Fibroblast of lung (primary cell): ENCODE measurements around the gene TMEM132D.

ENCODE experiments used
- CTCF ChIP-seq, 2 donors: IDR thresholded peaks in 1 of 2; conservative IDR thresholded peaks in 1 of 2; 1 replicate in 1 of 2; 2 replicates in 1 of 2; pipeline ENCODE4 v1.5.1; 2011 to 2012; ENCODE audit warnings: low read length in 2 of 2, control low read depth in 1 of 2, inconsistent platforms in 1 of 2, low read depth in 1 of 2, mild to moderate bottlenecking in 1 of 2
- EZH2 ChIP-seq: IDR thresholded peaks from 2 replicates; pipeline ENCODE4 v1.5.1; 2012; ENCODE audit warnings: low read length, control low read depth, mild to moderate bottlenecking; ENCODE audit errors: missing control alignments

GRCh38 chr12:129776977-129777667 lies 126.7 kb downstream of the TMEM132D start:
- TF ChIP-seq EZH2 (no peak), CTCF (conservative IDR thresholded peaks at IDR 0.05 in 1 of 2, IDR thresholded peaks at IDR 0.05 in 1 of 2; ENCODE audit: low read depth in 1 of 2, low read length in 2 of 2) (no peak)
